ENCODE results near the gene URB1. TPM values are rescaled to one million over a fixed set of nuclear protein-coding genes. Genes with fewer than 3 reads are reported as not detected.

Gene URB1
- polyA plus RNA-seq, 1 of the 3 experiments (the other 2 are of a cell fraction) = 9.9 TPM

GRCh38 chr21:32350981-32351380 is 41.8 kb downstream of the URB1 start:
- Histone ChIP-seq H3K9me2 (no peaks in the 10 kb centered on the region), H3K27me3 (ENCODE audit: insufficient read depth) (no peaks in the 10 kb centered on the region), H3K27ac (ENCODE audit: low read depth in 2 of 2, low read length in 1 of 2) (no peak overlapping the region), H3K4me1 (ENCODE audit: control insufficient read depth in 1 of 2, insufficient read depth in 2 of 2, low read depth in 1 of 2, low read length in 1 of 2) (peaks cover 0 to 10% of the 10 kb centered on the region in 2 experiments; a peak in 1 of 4 replicates), H2AFZ (ENCODE audit: low read depth) (no peak overlapping the region), H3K4me3 (ENCODE audit: low read depth in 2 of 2, low read length in 1 of 2) (no peak overlapping the region), H3K9ac (no peak overlapping the region), H3F3A (replicated peaks; ENCODE audit: insufficient read depth) (no peaks in the 10 kb centered on the region), H3K36me3 (replicated peaks in 1 of 2; ENCODE audit: control insufficient read depth in 1 of 2, insufficient read depth in 2 of 2, low read length in 1 of 2) (peaks cover 64 to 96% of the 10 kb centered on the region in 2 experiments), H3K79me2 (ENCODE audit: insufficient read depth) (peaks cover 18% of the 10 kb centered on the region; the same call in 1 of the 2 replicates), H3K9me3 (no peaks in the 10 kb centered on the region), H4K20me1 (ENCODE audit: insufficient read depth) (no peaks in the 10 kb centered on the region), H3K4me2 (no peak overlapping the region)
- ChIA-PET POLR2A (no interaction called here), CTCF (no interaction called here)
- no peak for TF ChIP-seq GABPA (IDR thresholded peaks at IDR 0.05; ENCODE audit: low read depth)
- 96% methylated on average over 13 of the region's 13 CpGs for WGBS (ENCODE audit: low lambda C conversion rate)
- DNase-seq = no peak

- no peak for DNase-seq
- Histone ChIP-seq H3K4me2 (no peak overlapping the region), H3K79me2 (ENCODE audit: insufficient read depth) (peaks cover 14% of the 10 kb centered on the region; the same call in 1 of the 2 replicates), H3K9me2 (no peaks in the 10 kb centered on the region), H3K9me3 (no peaks in the 10 kb centered on the region), H3F3A (replicated peaks; ENCODE audit: insufficient read depth) (no peaks in the 10 kb centered on the region), H3K27ac (ENCODE audit: low read depth in 2 of 2, low read length in 1 of 2) (no peak overlapping the region), H3K27me3 (ENCODE audit: insufficient read depth) (no peaks in the 10 kb centered on the region), H3K4me1 (ENCODE audit: control insufficient read depth in 1 of 2, insufficient read depth in 2 of 2, low read depth in 1 of 2, low read length in 1 of 2) (peaks cover 0 to 10% of the 10 kb centered on the region in 2 experiments; a peak in 1 of 4 replicates), H3K36me3 (replicated peaks in 1 of 2; ENCODE audit: control insufficient read depth in 1 of 2, insufficient read depth in 2 of 2, low read length in 1 of 2) (peaks cover 64 to 97% of the 10 kb centered on the region in 2 experiments), H3K9ac (no peak overlapping the region), H3K4me3 (ENCODE audit: low read depth in 2 of 2, low read length in 1 of 2) (no peak overlapping the region), H2AFZ (ENCODE audit: low read depth) (no peak overlapping the region), H4K20me1 (ENCODE audit: insufficient read depth) (no peaks in the 10 kb centered on the region)
- CTCF ChIA-PET = interaction anchor here (0.5 to 1.3 kb wide), 2 partner anchors 21 to 565 kb away, joined by 3 read pairs; no protein-coding TSS in a partner anchor
- POLR2A ChIA-PET = no interaction called here
- WGBS (ENCODE audit: low lambda C conversion rate) = 88% methylated on average over 6 of the region's 16 CpGs
- TF ChIP-seq SIN3A (IDR thresholded peaks at IDR 0.05; ENCODE audit: borderline replicate concordance, low read depth, low read length) = no peak
- no peak for TF ChIP-seq MAX (IDR thresholded peaks at IDR 0.05; ENCODE audit: low read depth)
- no peak for TF ChIP-seq FOXM1 (IDR thresholded peaks at IDR 0.05; ENCODE audit: low read depth)
- TF ChIP-seq CTCF (IDR thresholded peaks at IDR 0.05) = no peak
- TF ChIP-seq GABPA (IDR thresholded peaks at IDR 0.05; ENCODE audit: low read depth) = no peak
- no peak for TF ChIP-seq GATA2 (CRISPR knock-in tag; IDR thresholded peaks at IDR 0.05)
- TF ChIP-seq SMC3 (IDR thresholded peaks at IDR 0.05; ENCODE audit: low read depth, low read length) = no peak
- no peak for TF ChIP-seq RCOR1 (IDR thresholded peaks at IDR 0.05; ENCODE audit: low read length)
- TF ChIP-seq USF2 (IDR thresholded peaks at IDR 0.05; ENCODE audit: borderline replicate concordance, low read depth, low read length) = no peak
These were observed 42.4 kb downstream of the URB1 start for GRCh38 chr21:32350211-32350980.
